Tongue (tissue), 2 donors: ENCODE results near the gene AIF1. TPM values are rescaled to one million over a fixed set of nuclear protein-coding genes. Genes with fewer than 3 reads are reported as not detected.

ENCODE experiments used
- DNase-seq: peaks from one replicate; pipeline ENCODE4 v3.0.0-alpha.2; 2015
- total RNA-seq: library from RNA; depleted of rRNA; stranded (reverse); fragments of >200 nt; gene quantifications from one replicate; pipeline ENCODE4 v1.2.3, GENCODE V29; 2014

AIF1 gene
- 10.9 TPM for total RNA-seq

GRCh38 chr6:31614684-31615578 is at the start of gene AIF1:
AIF1 (plus strand) TSS chr6:31615234; CDS start chr6:31615330, 96 bp downstream.
- no peak for DNase-seq

GRCh38 chr6:31567531-31568370 is 47.3 kb upstream of the AIF1 start:
- DNase-seq = no peak

GRCh38 chr6:31568537-31568961 is 46.5 kb upstream of the AIF1 start:
- DNase-seq = no peak

GRCh38 chr6:31569861-31570536 is 45.0 kb upstream of the AIF1 start:
- DNase-seq = no peak

- DNase-seq = no peak
Measured at GRCh38 chr6:31572041-31572911, 42.8 kb upstream of the AIF1 start, which contains the start of gene LTA. LTA (plus strand) TSS chr6:31572289; CDS start chr6:31572743, 454 bp downstream.

- DNase-seq = no peak
Measured at GRCh38 chr6:31573239-31574105, 41.6 kb upstream of the AIF1 start.

GRCh38 chr6:31574106-31575061 is 40.6 kb upstream of the AIF1 start:
- no peak for DNase-seq

GRCh38 chr6:31575335-31575901 is 39.6 kb upstream of the AIF1 start, which contains the start of gene TNF:
TNF (plus strand) TSS chr6:31575565; CDS start chr6:31575742, 177 bp downstream.
- DNase-seq = peak; percentile 28

GRCh38 chr6:31575952-31576685 is 38.9 kb upstream of the AIF1 start:
- no peak for DNase-seq

- no peak for DNase-seq
Measured at GRCh38 chr6:31576897-31577578, 38.0 kb upstream of the AIF1 start.

GRCh38 chr6:31577579-31577966 is 37.5 kb upstream of the AIF1 start:
- DNase-seq = no peak

- no peak for DNase-seq
Measured at GRCh38 chr6:31578184-31579118, 36.6 kb upstream of the AIF1 start.

GRCh38 chr6:31579119-31579505 is 35.9 kb upstream of the AIF1 start:
- no peak for DNase-seq

- no peak for DNase-seq
Measured at GRCh38 chr6:31579546-31580437, 35.2 kb upstream of the AIF1 start.

- no peak for DNase-seq
Measured at GRCh38 chr6:31580438-31580740, 34.6 kb upstream of the AIF1 start.
